ENCODE data around the gene FRMD3.

DNA sequence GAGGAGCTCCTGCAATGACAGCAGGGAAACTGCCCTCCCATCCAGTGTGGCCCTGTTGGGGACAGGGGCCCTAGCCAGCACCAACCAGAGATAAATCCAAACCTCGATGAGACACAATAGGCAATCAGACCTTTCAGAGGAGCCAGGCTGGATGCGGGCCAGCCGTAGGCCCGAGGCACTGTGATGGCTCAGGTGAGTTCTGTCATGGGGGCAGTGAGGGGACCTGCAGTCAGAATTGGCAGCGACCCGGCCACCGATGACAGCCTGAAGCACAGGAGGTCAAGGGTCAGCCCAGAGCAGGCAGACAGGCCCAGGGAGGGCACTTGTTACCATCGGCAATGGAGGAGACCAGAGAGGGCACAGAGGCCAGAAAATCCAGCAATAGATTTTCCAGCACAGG, 90.8 kb downstream of the FRMD3 start:
- TF ChIP-seq POLR2AphosphoS5 (IDR thresholded peaks at IDR 0.05) (no peak), POLR2A (IDR thresholded peaks at IDR 0.05; ENCODE audit: low read depth) (no peak)
- TF ChIP-seq, protein P1, sequence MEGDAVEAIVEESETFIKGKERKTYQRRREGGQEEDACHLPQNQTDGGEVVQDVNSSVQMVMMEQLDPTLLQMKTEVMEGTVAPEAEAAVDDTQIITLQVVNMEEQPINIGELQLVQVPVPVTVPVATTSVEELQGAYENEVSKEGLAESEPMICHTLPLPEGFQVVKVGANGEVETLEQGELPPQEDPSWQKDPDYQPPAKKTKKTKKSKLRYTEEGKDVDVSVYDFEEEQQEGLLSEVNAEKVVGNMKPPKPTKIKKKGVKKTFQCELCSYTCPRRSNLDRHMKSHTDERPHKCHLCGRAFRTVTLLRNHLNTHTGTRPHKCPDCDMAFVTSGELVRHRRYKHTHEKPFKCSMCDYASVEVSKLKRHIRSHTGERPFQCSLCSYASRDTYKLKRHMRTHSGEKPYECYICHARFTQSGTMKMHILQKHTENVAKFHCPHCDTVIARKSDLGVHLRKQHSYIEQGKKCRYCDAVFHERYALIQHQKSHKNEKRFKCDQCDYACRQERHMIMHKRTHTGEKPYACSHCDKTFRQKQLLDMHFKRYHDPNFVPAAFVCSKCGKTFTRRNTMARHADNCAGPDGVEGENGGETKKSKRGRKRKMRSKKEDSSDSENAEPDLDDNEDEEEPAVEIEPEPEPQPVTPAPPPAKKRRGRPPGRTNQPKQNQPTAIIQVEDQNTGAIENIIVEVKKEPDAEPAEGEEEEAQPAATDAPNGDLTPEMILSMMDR (IDR thresholded peaks at IDR 0.05): no peak
